GM10248 (cell line): ENCODE data around the gene CIB4.

Source experiments
- CTCF ChIA-PET: fragments of 300-600 bp; sonication (Branson Sonifier 250); formaldehyde crosslinking; extraction: SDS; loops from one replicate; lab custom pipeline; 2021; ENCODE audit warnings: antibody characterized with exemption; lab: Yijun Ruan, JAX
- POLR2A ChIA-PET: fragments of 350-650 bp; sonication (Branson Sonifier 250); formaldehyde crosslinking; extraction: SDS; loops from one replicate; lab custom pipeline; 2020; ENCODE audit warnings: antibody characterized with exemption; lab: Yijun Ruan, JAX
- DNase-seq: peaks from one replicate; pipeline ENCODE4 v3.0.0; 2012; ENCODE audit errors: extremely low spot score
- CTCF ChIP-seq: IDR thresholded peaks from 2 replicates; pipeline ENCODE4 v1.5.1; 2012; ENCODE audit warnings: mild to moderate bottlenecking, low read depth; ENCODE audit errors: extremely low read depth, missing control alignments, control extremely low read depth

CIB4 gene

GRCh38 chr2:26559556-26559955 lies 81.6 kb downstream of the CIB4 start:
- ChIA-PET POLR2A (no interaction called here), CTCF (interaction anchor here (1.0 kb wide), 2 partner anchors 15 to 21 kb away, joined by 3 read pairs; no protein-coding TSS in a partner anchor)
- TF ChIP-seq CTCF: no peak
- DNase-seq: no peak

GRCh38 chr2:26559044-26559405 lies 82.1 kb downstream of the CIB4 start:
- ChIA-PET POLR2A (no interaction called here), CTCF (interaction anchor here (1.0 kb wide), 1 partner anchor 21 kb away, joined by 3 read pairs; no protein-coding TSS in a partner anchor)
- no peak for TF ChIP-seq CTCF
- no peak for DNase-seq

GRCh38 chr2:26558271-26559043 lies 82.7 kb downstream of the CIB4 start:
- ChIA-PET POLR2A (no interaction called here), CTCF (interaction anchor here (0.9 to 1.0 kb wide), 2 partner anchors 17 to 19 kb away, joined by 3 read pairs; no protein-coding TSS in a partner anchor)
- DNase-seq: no peak
- TF ChIP-seq CTCF: no peak

- ChIA-PET POLR2A (no interaction called here), CTCF (interaction anchor here (0.9 to 1.4 kb wide), 3 partner anchors 16 to 21 kb away, joined by 3 to 7 read pairs (median 3); no protein-coding TSS in a partner anchor)
- no peak for TF ChIP-seq CTCF
- DNase-seq: no peak
These were observed 83.8 kb downstream of the CIB4 start for GRCh38 chr2:26557244-26557925.

- no peak for DNase-seq
- POLR2A ChIA-PET: no interaction called here
- no peak for TF ChIP-seq CTCF
- CTCF ChIA-PET: interaction anchor here (1.4 kb wide), 1 partner anchor 22 kb away, joined by 7 read pairs; no protein-coding TSS in a partner anchor
These were observed 84.6 kb downstream of the CIB4 start for GRCh38 chr2:26556309-26557243.
